Skeletal muscle tissue (tissue), 4 donors: Measurements from ENCODE around the gene ESRRG. TPM values are rescaled to one million over a fixed set of nuclear protein-coding genes. Genes with fewer than 3 reads are reported as not detected.

Source experiments
- H3K27ac ChIP-seq: one replicate; pipeline ENCODE4 v1.7.0; 2013; ENCODE audit warnings: mild to moderate bottlenecking, low read depth, low read length, inconsistent platforms
- H3K27me3 ChIP-seq, 3 donors: one replicate each; pipeline ENCODE4 v1.7.0; 2013; ENCODE audit warnings: low read length in 3 of 3; ENCODE audit not compliant: control insufficient read depth in 3 of 3, insufficient read depth in 3 of 3
- H3K36me3 ChIP-seq, 3 donors: one replicate each; pipeline ENCODE4 v1.7.0; 2013; ENCODE audit warnings: low read length in 3 of 3; ENCODE audit not compliant: control insufficient read depth in 3 of 3, insufficient read depth in 3 of 3
- H3K4me1 ChIP-seq, 3 donors: one replicate each; pipeline ENCODE4 v1.7.0; 2013; ENCODE audit warnings: low read length in 3 of 3, mild to moderate bottlenecking in 3 of 3; ENCODE audit not compliant: control insufficient read depth in 3 of 3, insufficient read depth in 3 of 3
- H3K4me3 ChIP-seq, 3 donors: one replicate each; pipeline ENCODE4 v1.7.0; 2013; ENCODE audit warnings: low read length in 3 of 3
- H3K9ac ChIP-seq, 3 donors: one replicate each; pipeline ENCODE4 v1.7.0; 2013; ENCODE audit warnings: low read length in 3 of 3, mild to moderate bottlenecking in 3 of 3, moderate library complexity in 2 of 3, low read depth in 1 of 3
- H3K9me3 ChIP-seq, 3 donors: one replicate each; pipeline ENCODE4 v1.7.0; 2013; ENCODE audit warnings: low read length in 3 of 3; ENCODE audit not compliant: control insufficient read depth in 3 of 3
- total RNA-seq: library from RNA; depleted of rRNA; stranded (reverse); fragments of >200 nt; gene quantifications from one replicate; pipeline ENCODE4 v1.2.3, GENCODE V29; 2014
- donor health status: Osteomylitis.

The ESRRG gene
- total RNA-seq, 1 donor from 2014 or later, result 25.1 TPM

GRCh38 chr1:216643176-216643575, 80.1 kb downstream of the ESRRG start:
- Histone ChIP-seq H3K9me3 (no peaks in the 10 kb centered on the region), H3K36me3 (no peaks in the 10 kb centered on the region), H3K27ac (no peak overlapping the region), H3K4me1 (peaks cover 0 to 3% (median 2%) of the 10 kb centered on the region in 3 donors), H3K4me3 (no peak overlapping the region), H3K9ac (no peak overlapping the region), H3K27me3 (no peaks in the 10 kb centered on the region)

GRCh38 chr1:216641669-216642460, 81.4 kb downstream of the ESRRG start:
- Histone ChIP-seq H3K36me3 (no peaks in the 10 kb centered on the region), H3K27me3 (no peaks in the 10 kb centered on the region), H3K9me3 (no peaks in the 10 kb centered on the region), H3K9ac (no peak overlapping the region), H3K27ac (no peak overlapping the region), H3K4me1 (peaks cover 0 to 3% (median 2%) of the 10 kb centered on the region in 3 donors), H3K4me3 (no peak overlapping the region)

GRCh38 chr1:216640100-216640499, 83.1 kb downstream of the ESRRG start:
- Histone ChIP-seq H3K9ac (no peak overlapping the region), H3K9me3 (no peaks in the 10 kb centered on the region), H3K4me3 (no peak overlapping the region), H3K4me1 (peaks cover 0 to 3% (median 2%) of the 10 kb centered on the region in 3 donors), H3K36me3 (no peaks in the 10 kb centered on the region), H3K27ac (no peak overlapping the region), H3K27me3 (no peaks in the 10 kb centered on the region)

- H3K9ac ChIP-seq, result no peak overlapping the region
- H3K4me3 ChIP-seq, result no peak overlapping the region
- H3K4me1 ChIP-seq, result no peaks in the 10 kb centered on the region
- H3K27me3 ChIP-seq, result no peaks in the 10 kb centered on the region
- H3K9me3 ChIP-seq, result no peaks in the 10 kb centered on the region
- no peak overlapping the region for H3K27ac ChIP-seq
- H3K36me3 ChIP-seq, result no peaks in the 10 kb centered on the region
Measured at GRCh38 chr1:216632980-216633379, 90.2 kb downstream of the ESRRG start.

GRCh38 chr1:216630532-216630931, 92.7 kb downstream of the ESRRG start:
- H3K9me3 ChIP-seq, result no peaks in the 10 kb centered on the region
- H3K9ac ChIP-seq, result no peak overlapping the region
- H3K4me1 ChIP-seq, result peaks cover 2 to 7% (median 5%) of the 10 kb centered on the region in 3 donors
- no peaks in the 10 kb centered on the region for H3K27me3 ChIP-seq
- H3K36me3 ChIP-seq, result no peaks in the 10 kb centered on the region
- no peak overlapping the region for H3K27ac ChIP-seq
- no peak overlapping the region for H3K4me3 ChIP-seq

GRCh38 chr1:216627252-216627651, 96.0 kb downstream of the ESRRG start:
- peak overlapping the region; percentile 53 for H3K27ac ChIP-seq
- H3K36me3 ChIP-seq, result no peaks in the 10 kb centered on the region
- no peak overlapping the region for H3K4me3 ChIP-seq
- H3K9me3 ChIP-seq, result no peaks in the 10 kb centered on the region
- no peak overlapping the region for H3K9ac ChIP-seq
- no peaks in the 10 kb centered on the region for H3K27me3 ChIP-seq
- peaks cover 2 to 7% (median 5%) of the 10 kb centered on the region in 3 donors for H3K4me1 ChIP-seq

GRCh38 chr1:216626394-216627067, 96.7 kb downstream of the ESRRG start:
- H3K27ac ChIP-seq, result peak overlapping the region; percentile 53
- H3K4me1 ChIP-seq, result peaks cover 2 to 7% (median 5%) of the 10 kb centered on the region in 3 donors
- H3K36me3 ChIP-seq, result no peaks in the 10 kb centered on the region
- no peaks in the 10 kb centered on the region for H3K9me3 ChIP-seq
- H3K9ac ChIP-seq, result peak overlapping the region in 1 of 3 donors; percentile 42
- peak overlapping the region in 1 of 3 donors; percentile 52 for H3K4me3 ChIP-seq
- H3K27me3 ChIP-seq, result no peaks in the 10 kb centered on the region

- Histone ChIP-seq H3K4me1 (peaks cover 2 to 13% (median 4%) of the 10 kb centered on the region in 3 donors), H3K9me3 (no peaks in the 10 kb centered on the region), H3K36me3 (no peaks in the 10 kb centered on the region), H3K9ac (no peak overlapping the region), H3K27ac (no peak overlapping the region), H3K27me3 (no peaks in the 10 kb centered on the region), H3K4me3 (no peak overlapping the region)
Measured at GRCh38 chr1:216621536-216621935, 101.7 kb downstream of the ESRRG start.

- no peak overlapping the region for H3K9ac ChIP-seq
- H3K27ac ChIP-seq, result peak overlapping the region; percentile 60
- no peak overlapping the region for H3K4me3 ChIP-seq
Measured at GRCh38 chr1:216617081-216617875, 106.0 kb downstream of the ESRRG start.

More at GRCh38 chr1:216617081-216617875, 106.0 kb downstream of the ESRRG start:
- H3K27me3 ChIP-seq, result no peaks in the 10 kb centered on the region
- H3K4me1 ChIP-seq, result peaks cover 0 to 11% (median 5%) of the 10 kb centered on the region in 3 donors
- no peaks in the 10 kb centered on the region for H3K36me3 ChIP-seq
- no peaks in the 10 kb centered on the region for H3K9me3 ChIP-seq
